ENCODE measurements around the gene LRP1B.
"Not testable (repeated sequence)": the region's sequence is repeated elsewhere in the genome, so short reads cannot be mapped to it uniquely, and the experiment has no call there.

LRP1B gene

GRCh38 chr2:141186413-141187074, 944.3 kb downstream of the LRP1B start:
- Histone ChIP-seq H3K36me3 (ENCODE audit: control insufficient read depth in 2 of 2, insufficient read depth in 2 of 2, low read length in 2 of 2) (no peaks in the 10 kb centered on the region), H3K4me1 (ENCODE audit: control insufficient read depth, insufficient read depth, low read length) (no peaks in the 10 kb centered on the region), H3K27ac (ENCODE audit: low read length) (no peak overlapping the region), H3K27me3 (ENCODE audit: control insufficient read depth in 1 of 2, insufficient read depth in 2 of 2, low read length in 2 of 2) (no peaks in the 10 kb centered on the region), H3K4me3 (ENCODE audit: low read length in 2 of 2) (no peak overlapping the region), H3K9ac (ENCODE audit: low read length in 2 of 2) (no peak overlapping the region), H3K9me3 (ENCODE audit: control insufficient read depth in 2 of 2, low read length in 2 of 2) (no peaks in the 10 kb centered on the region)

GRCh38 chr2:141182246-141182645, 948.6 kb downstream of the LRP1B start:
- H3K27me3 ChIP-seq (ENCODE audit: control insufficient read depth in 1 of 2, insufficient read depth in 2 of 2, low read length in 2 of 2), result no peaks in the 10 kb centered on the region
- H3K9ac ChIP-seq (ENCODE audit: low read length in 2 of 2), result no peak overlapping the region
- H3K4me1 ChIP-seq (ENCODE audit: control insufficient read depth, insufficient read depth, low read length), result no peaks in the 10 kb centered on the region
- no peaks in the 10 kb centered on the region for H3K36me3 ChIP-seq (ENCODE audit: control insufficient read depth in 2 of 2, insufficient read depth in 2 of 2, low read length in 2 of 2)
- H3K27ac ChIP-seq (ENCODE audit: low read length), result no peak overlapping the region
- no peaks in the 10 kb centered on the region for H3K9me3 ChIP-seq (ENCODE audit: control insufficient read depth in 2 of 2, low read length in 2 of 2)
- no peak overlapping the region for H3K4me3 ChIP-seq (ENCODE audit: low read length in 2 of 2)

GRCh38 chr2:141169117-141169516, 961.7 kb downstream of the LRP1B start:
- H3K36me3 ChIP-seq (ENCODE audit: control insufficient read depth in 2 of 2, insufficient read depth in 2 of 2, low read length in 2 of 2); H3K4me1 ChIP-seq (ENCODE audit: control insufficient read depth, insufficient read depth, low read length): not testable (repeated sequence)

GRCh38 chr2:141162314-141162713, 968.5 kb downstream of the LRP1B start:
- Histone ChIP-seq H3K36me3 (ENCODE audit: control insufficient read depth in 2 of 2, insufficient read depth in 2 of 2, low read length in 2 of 2) (no peaks in the 10 kb centered on the region), H3K4me3 (ENCODE audit: low read length in 2 of 2) (no peak overlapping the region), H3K4me1 (ENCODE audit: control insufficient read depth, insufficient read depth, low read length) (no peaks in the 10 kb centered on the region), H3K27me3 (ENCODE audit: control insufficient read depth in 1 of 2, insufficient read depth in 2 of 2, low read length in 2 of 2) (no peaks in the 10 kb centered on the region), H3K9ac (ENCODE audit: low read length in 2 of 2) (no peak overlapping the region), H3K9me3 (ENCODE audit: control insufficient read depth in 2 of 2, low read length in 2 of 2) (no peaks in the 10 kb centered on the region), H3K27ac (ENCODE audit: low read length) (no peak overlapping the region)

More at GRCh38 chr2:141169117-141169516, 961.7 kb downstream of the LRP1B start:
- H3K9ac ChIP-seq (ENCODE audit: low read length in 2 of 2); H3K27ac ChIP-seq (ENCODE audit: low read length); H3K27me3 ChIP-seq (ENCODE audit: control insufficient read depth in 1 of 2, insufficient read depth in 2 of 2, low read length in 2 of 2); H3K9me3 ChIP-seq (ENCODE audit: control insufficient read depth in 2 of 2, low read length in 2 of 2); H3K4me3 ChIP-seq (ENCODE audit: low read length in 2 of 2): not testable (repeated sequence)

- Histone ChIP-seq H3K4me1 (ENCODE audit: control insufficient read depth, insufficient read depth, low read length) (no peaks in the 10 kb centered on the region), H3K27me3 (ENCODE audit: control insufficient read depth in 1 of 2, insufficient read depth in 2 of 2, low read length in 2 of 2) (no peaks in the 10 kb centered on the region), H3K9me3 (ENCODE audit: control insufficient read depth in 2 of 2, low read length in 2 of 2) (no peaks in the 10 kb centered on the region), H3K9ac (ENCODE audit: low read length in 2 of 2) (no peak overlapping the region), H3K27ac (ENCODE audit: low read length) (no peak overlapping the region), H3K36me3 (ENCODE audit: control insufficient read depth in 2 of 2, insufficient read depth in 2 of 2, low read length in 2 of 2) (no peaks in the 10 kb centered on the region), H3K4me3 (ENCODE audit: low read length in 2 of 2) (no peak overlapping the region)
These were observed 979.1 kb downstream of the LRP1B start for GRCh38 chr2:141151611-141152286.

GRCh38 chr2:141142025-141142424, 988.8 kb downstream of the LRP1B start:
- H3K4me1 ChIP-seq (ENCODE audit: control insufficient read depth, insufficient read depth, low read length), result no peaks in the 10 kb centered on the region
- no peak overlapping the region for H3K9ac ChIP-seq (ENCODE audit: low read length in 2 of 2)
- no peak overlapping the region for H3K27ac ChIP-seq (ENCODE audit: low read length)
- no peaks in the 10 kb centered on the region for H3K36me3 ChIP-seq (ENCODE audit: control insufficient read depth in 2 of 2, insufficient read depth in 2 of 2, low read length in 2 of 2)
- H3K27me3 ChIP-seq (ENCODE audit: control insufficient read depth in 1 of 2, insufficient read depth in 2 of 2, low read length in 2 of 2), result no peaks in the 10 kb centered on the region
- H3K4me3 ChIP-seq (ENCODE audit: low read length in 2 of 2), result no peak overlapping the region
- H3K9me3 ChIP-seq (ENCODE audit: control insufficient read depth in 2 of 2, low read length in 2 of 2), result no peaks in the 10 kb centered on the region

- no peaks in the 10 kb centered on the region for H3K36me3 ChIP-seq (ENCODE audit: control insufficient read depth in 2 of 2, insufficient read depth in 2 of 2, low read length in 2 of 2)
- H3K9me3 ChIP-seq (ENCODE audit: control insufficient read depth in 2 of 2, low read length in 2 of 2), result no peaks in the 10 kb centered on the region
- H3K27ac ChIP-seq (ENCODE audit: low read length), result no peak overlapping the region
- H3K4me1 ChIP-seq (ENCODE audit: control insufficient read depth, insufficient read depth, low read length), result no peaks in the 10 kb centered on the region
- H3K9ac ChIP-seq (ENCODE audit: low read length in 2 of 2), result no peak overlapping the region
- no peaks in the 10 kb centered on the region for H3K27me3 ChIP-seq (ENCODE audit: control insufficient read depth in 1 of 2, insufficient read depth in 2 of 2, low read length in 2 of 2)
- H3K4me3 ChIP-seq (ENCODE audit: low read length in 2 of 2), result no peak overlapping the region
These were observed 993.6 kb downstream of the LRP1B start for GRCh38 chr2:141137122-141137693.

- no peak overlapping the region for H3K9ac ChIP-seq (ENCODE audit: low read length in 2 of 2)
- H3K4me1 ChIP-seq (ENCODE audit: control insufficient read depth, insufficient read depth, low read length), result no peaks in the 10 kb centered on the region
- H3K36me3 ChIP-seq (ENCODE audit: control insufficient read depth in 2 of 2, insufficient read depth in 2 of 2, low read length in 2 of 2), result no peaks in the 10 kb centered on the region
- no peak overlapping the region for H3K4me3 ChIP-seq (ENCODE audit: low read length in 2 of 2)
- H3K27me3 ChIP-seq (ENCODE audit: control insufficient read depth in 1 of 2, insufficient read depth in 2 of 2, low read length in 2 of 2), result no peaks in the 10 kb centered on the region
- H3K9me3 ChIP-seq (ENCODE audit: control insufficient read depth in 2 of 2, low read length in 2 of 2), result no peaks in the 10 kb centered on the region
- H3K27ac ChIP-seq (ENCODE audit: low read length), result no peak overlapping the region
These were observed 996.9 kb downstream of the LRP1B start for GRCh38 chr2:141133883-141134282.

- H3K36me3 ChIP-seq (ENCODE audit: control insufficient read depth in 2 of 2, insufficient read depth in 2 of 2, low read length in 2 of 2), result no peaks in the 10 kb centered on the region
- no peaks in the 10 kb centered on the region for H3K4me1 ChIP-seq (ENCODE audit: control insufficient read depth, insufficient read depth, low read length)
- no peak overlapping the region for H3K27ac ChIP-seq (ENCODE audit: low read length)
- no peak overlapping the region for H3K9ac ChIP-seq (ENCODE audit: low read length in 2 of 2)
- H3K9me3 ChIP-seq (ENCODE audit: control insufficient read depth in 2 of 2, low read length in 2 of 2), result peaks cover 0 to 1% of the 10 kb centered on the region in 2 donors
- no peaks in the 10 kb centered on the region for H3K27me3 ChIP-seq (ENCODE audit: control insufficient read depth in 1 of 2, insufficient read depth in 2 of 2, low read length in 2 of 2)
- H3K4me3 ChIP-seq (ENCODE audit: low read length in 2 of 2), result no peak overlapping the region
These were observed 1005.4 kb downstream of the LRP1B start for GRCh38 chr2:141125432-141125831.

- H3K4me3 ChIP-seq (ENCODE audit: low read length in 2 of 2), result no peak overlapping the region
- H3K27me3 ChIP-seq (ENCODE audit: control insufficient read depth in 1 of 2, insufficient read depth in 2 of 2, low read length in 2 of 2), result no peaks in the 10 kb centered on the region
- no peak overlapping the region for H3K27ac ChIP-seq (ENCODE audit: low read length)
These were observed 1012.0 kb downstream of the LRP1B start for GRCh38 chr2:141118836-141119235.

GRCh38 chr2:141113301-141113700, 1017.5 kb downstream of the LRP1B start:
- H3K36me3 ChIP-seq (ENCODE audit: control insufficient read depth in 2 of 2, insufficient read depth in 2 of 2, low read length in 2 of 2), result no peaks in the 10 kb centered on the region
- H3K4me3 ChIP-seq (ENCODE audit: low read length in 2 of 2), result no peak overlapping the region
- no peak overlapping the region for H3K27ac ChIP-seq (ENCODE audit: low read length)
- no peaks in the 10 kb centered on the region for H3K4me1 ChIP-seq (ENCODE audit: control insufficient read depth, insufficient read depth, low read length)
- H3K9ac ChIP-seq (ENCODE audit: low read length in 2 of 2), result no peak overlapping the region
- no peaks in the 10 kb centered on the region for H3K9me3 ChIP-seq (ENCODE audit: control insufficient read depth in 2 of 2, low read length in 2 of 2)
- H3K27me3 ChIP-seq (ENCODE audit: control insufficient read depth in 1 of 2, insufficient read depth in 2 of 2, low read length in 2 of 2), result no peaks in the 10 kb centered on the region

More at GRCh38 chr2:141118836-141119235, 1012.0 kb downstream of the LRP1B start:
- Histone ChIP-seq H3K9ac (ENCODE audit: low read length in 2 of 2) (no peak overlapping the region), H3K4me1 (ENCODE audit: control insufficient read depth, insufficient read depth, low read length) (no peaks in the 10 kb centered on the region), H3K36me3 (ENCODE audit: control insufficient read depth in 2 of 2, insufficient read depth in 2 of 2, low read length in 2 of 2) (no peaks in the 10 kb centered on the region), H3K9me3 (ENCODE audit: control insufficient read depth in 2 of 2, low read length in 2 of 2) (no peaks in the 10 kb centered on the region)

Data from stomach smooth muscle (tissue), 2 donors.